BE2C (cell line): ENCODE measurements around the gene PLCD4.
A peak's percentile ranks its signal among the peaks of the same experiment; 100 is the strongest.

Experiments
- DNase-seq: peaks from one replicate; pipeline ENCODE4 v3.0.0-alpha.2; 2020
- H3K27me3 ChIP-seq: fragments of 250-450 bp; sonication (Bioruptor Pico); 2 replicates; pipeline ENCODE4 v1.5.1; 2020; ENCODE audit warnings: mild to moderate bottlenecking
- H3K36me3 ChIP-seq: fragments of 250-450 bp; sonication (Bioruptor Pico); 2 replicates; pipeline ENCODE4 v1.5.1; 2020; ENCODE audit warnings: mild to moderate bottlenecking
- H3K4me1 ChIP-seq: fragments of 250-450 bp; sonication (Bioruptor Pico); 2 replicates; pipeline ENCODE4 v1.5.1; 2020
- H3K4me3 ChIP-seq: 2 replicates; pipeline ENCODE4 v1.5.1; 2011; ENCODE audit warnings: low read depth, low read length
- H3K9me3 ChIP-seq: fragments of 250-450 bp; sonication (Bioruptor Pico); 2 replicates; pipeline ENCODE4 v1.5.1; 2020
- CTCF ChIP-seq: IDR thresholded peaks from 2 replicates; pipeline ENCODE4 v1.5.1; 2012; ENCODE audit warnings: mild to moderate bottlenecking, low read depth, low read length

PLCD4 gene

GRCh38 chr2:218577482-218578220, 30.0 kb upstream of the PLCD4 start:
- no peak for DNase-seq

GRCh38 chr2:218578272-218578877, 29.3 kb upstream of the PLCD4 start:
- Histone ChIP-seq H3K4me3 (no peak overlapping the region), H3K36me3 (peaks cover 44% of the 10 kb centered on the region), H3K9me3 (no peaks in the 10 kb centered on the region), H3K4me1 (no peaks in the 10 kb centered on the region), H3K27me3 (no peaks in the 10 kb centered on the region)
- no peak for TF ChIP-seq CTCF
- DNase-seq, result no peak

More at GRCh38 chr2:218577482-218578220, 30.0 kb upstream of the PLCD4 start:
- Histone ChIP-seq H3K4me1 (no peaks in the 10 kb centered on the region), H3K9me3 (no peaks in the 10 kb centered on the region), H3K36me3 (peaks cover 49% of the 10 kb centered on the region), H3K27me3 (no peaks in the 10 kb centered on the region), H3K4me3 (no peak overlapping the region)
- TF ChIP-seq CTCF, result no peak

- Histone ChIP-seq H3K36me3 (peaks cover 58% of the 10 kb centered on the region), H3K9me3 (no peaks in the 10 kb centered on the region), H3K4me1 (no peaks in the 10 kb centered on the region), H3K4me3 (no peak overlapping the region), H3K27me3 (no peaks in the 10 kb centered on the region)
- no peak for TF ChIP-seq CTCF
- DNase-seq, result no peak
Observed at GRCh38 chr2:218582076-218582475, 25.6 kb upstream of the PLCD4 start.

GRCh38 chr2:218583983-218584850, 23.5 kb upstream of the PLCD4 start:
- H3K4me3 ChIP-seq, result no peak overlapping the region
- no peaks in the 10 kb centered on the region for H3K27me3 ChIP-seq
- TF ChIP-seq CTCF, result peak; percentile 52
- H3K36me3 ChIP-seq, result peaks cover 67% of the 10 kb centered on the region
- H3K9me3 ChIP-seq, result no peaks in the 10 kb centered on the region
- no peaks in the 10 kb centered on the region for H3K4me1 ChIP-seq
- DNase-seq, result peak; percentile 35

GRCh38 chr2:218585541-218585940, 22.2 kb upstream of the PLCD4 start:
- Histone ChIP-seq H3K36me3 (peaks cover 73% of the 10 kb centered on the region), H3K4me1 (no peaks in the 10 kb centered on the region), H3K9me3 (no peaks in the 10 kb centered on the region), H3K4me3 (no peak overlapping the region), H3K27me3 (no peaks in the 10 kb centered on the region)
- no peak for TF ChIP-seq CTCF
- DNase-seq, result no peak

GRCh38 chr2:218605432-218605831, 2.3 kb upstream of the PLCD4 start:
- H3K36me3 ChIP-seq, result no peaks in the 10 kb centered on the region
- H3K4me3 ChIP-seq, result no peak overlapping the region
- peaks cover 22% of the 10 kb centered on the region for H3K4me1 ChIP-seq
- TF ChIP-seq CTCF, result no peak
- no peaks in the 10 kb centered on the region for H3K9me3 ChIP-seq
- peak; percentile 68 for DNase-seq
- H3K27me3 ChIP-seq, result no peaks in the 10 kb centered on the region
